ENCODE measurements around the gene ITGAL.

ITGAL gene

DNA sequence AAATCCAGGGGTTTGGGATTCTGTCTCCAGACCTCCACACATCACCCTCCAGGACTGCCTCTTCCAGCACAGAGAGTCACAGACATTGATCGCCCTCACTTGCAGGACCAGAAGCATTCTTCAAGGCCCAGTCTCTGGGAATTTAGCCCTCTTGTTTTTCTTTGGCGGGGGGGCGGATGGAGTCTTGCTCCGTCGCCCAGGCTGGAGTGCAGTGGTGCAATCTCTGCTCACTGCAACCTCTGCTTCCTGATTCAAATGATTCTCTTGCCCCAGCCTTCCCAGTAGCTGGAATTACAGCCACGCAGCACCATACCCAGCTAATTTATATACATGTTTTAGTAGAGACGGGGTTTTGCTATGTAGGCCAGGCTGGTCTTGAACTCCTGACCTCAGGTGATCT is 8.5 kb upstream of the ITGAL start:
- TF ChIP-seq, protein P1, sequence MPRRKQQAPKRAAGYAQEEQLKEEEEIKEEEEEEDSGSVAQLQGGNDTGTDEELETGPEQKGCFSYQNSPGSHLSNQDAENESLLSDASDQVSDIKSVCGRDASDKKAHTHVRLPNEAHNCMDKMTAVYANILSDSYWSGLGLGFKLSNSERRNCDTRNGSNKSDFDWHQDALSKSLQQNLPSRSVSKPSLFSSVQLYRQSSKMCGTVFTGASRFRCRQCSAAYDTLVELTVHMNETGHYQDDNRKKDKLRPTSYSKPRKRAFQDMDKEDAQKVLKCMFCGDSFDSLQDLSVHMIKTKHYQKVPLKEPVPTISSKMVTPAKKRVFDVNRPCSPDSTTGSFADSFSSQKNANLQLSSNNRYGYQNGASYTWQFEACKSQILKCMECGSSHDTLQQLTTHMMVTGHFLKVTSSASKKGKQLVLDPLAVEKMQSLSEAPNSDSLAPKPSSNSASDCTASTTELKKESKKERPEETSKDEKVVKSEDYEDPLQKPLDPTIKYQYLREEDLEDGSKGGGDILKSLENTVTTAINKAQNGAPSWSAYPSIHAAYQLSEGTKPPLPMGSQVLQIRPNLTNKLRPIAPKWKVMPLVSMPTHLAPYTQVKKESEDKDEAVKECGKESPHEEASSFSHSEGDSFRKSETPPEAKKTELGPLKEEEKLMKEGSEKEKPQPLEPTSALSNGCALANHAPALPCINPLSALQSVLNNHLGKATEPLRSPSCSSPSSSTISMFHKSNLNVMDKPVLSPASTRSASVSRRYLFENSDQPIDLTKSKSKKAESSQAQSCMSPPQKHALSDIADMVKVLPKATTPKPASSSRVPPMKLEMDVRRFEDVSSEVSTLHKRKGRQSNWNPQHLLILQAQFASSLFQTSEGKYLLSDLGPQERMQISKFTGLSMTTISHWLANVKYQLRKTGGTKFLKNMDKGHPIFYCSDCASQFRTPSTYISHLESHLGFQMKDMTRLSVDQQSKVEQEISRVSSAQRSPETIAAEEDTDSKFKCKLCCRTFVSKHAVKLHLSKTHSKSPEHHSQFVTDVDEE (CRISPR knock-in tag; IDR thresholded peaks at IDR 0.05) = no peak
- no peak for TF ChIP-seq ZFP3 (CRISPR knock-in tag; IDR thresholded peaks at IDR 0.05)
- TF ChIP-seq ESRRG (CRISPR knock-in tag; IDR thresholded peaks at IDR 0.05) = no peak
- no peak for TF ChIP-seq SNAI2 (CRISPR knock-in tag; IDR thresholded peaks at IDR 0.05)
- TF ChIP-seq ARNTL (CRISPR knock-in tag; IDR thresholded peaks at IDR 0.05; ENCODE audit: borderline replicate concordance, low read depth) = no peak
- no peak for TF ChIP-seq GLIS3 (CRISPR knock-in tag; IDR thresholded peaks at IDR 0.05)
- TF ChIP-seq TOX (CRISPR knock-in tag; IDR thresholded peaks at IDR 0.05; ENCODE audit: borderline replicate concordance) = no peak
- no peak for ATAC-seq

DNA sequence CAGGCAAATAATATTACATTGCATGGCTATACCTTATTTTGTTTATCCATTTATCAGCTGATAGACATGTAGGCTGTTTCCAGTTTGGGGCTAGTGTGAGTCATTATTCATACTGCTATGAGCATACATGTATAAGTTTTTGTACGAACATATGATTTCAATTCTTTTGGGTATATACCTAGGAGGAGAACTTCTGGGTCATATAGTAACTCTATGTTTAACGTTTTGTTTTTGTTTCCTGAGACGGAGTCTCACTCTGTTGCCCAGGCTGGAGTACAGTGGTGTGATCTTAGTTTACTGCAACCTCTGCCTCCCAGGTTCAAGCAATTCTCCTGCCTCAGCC is 2.4 kb upstream of the ITGAL start:
- ATAC-seq = no peak
- TF ChIP-seq ZNF8 (CRISPR knock-in tag; IDR thresholded peaks at IDR 0.05) (no peak), ZFP30 (CRISPR knock-in tag; IDR thresholded peaks at IDR 0.05) (no peak), SNAI2 (CRISPR knock-in tag; IDR thresholded peaks at IDR 0.05) (no peak), ARNTL (CRISPR knock-in tag; IDR thresholded peaks at IDR 0.05; ENCODE audit: borderline replicate concordance, low read depth) (no peak)
- TF ChIP-seq, protein P2, sequence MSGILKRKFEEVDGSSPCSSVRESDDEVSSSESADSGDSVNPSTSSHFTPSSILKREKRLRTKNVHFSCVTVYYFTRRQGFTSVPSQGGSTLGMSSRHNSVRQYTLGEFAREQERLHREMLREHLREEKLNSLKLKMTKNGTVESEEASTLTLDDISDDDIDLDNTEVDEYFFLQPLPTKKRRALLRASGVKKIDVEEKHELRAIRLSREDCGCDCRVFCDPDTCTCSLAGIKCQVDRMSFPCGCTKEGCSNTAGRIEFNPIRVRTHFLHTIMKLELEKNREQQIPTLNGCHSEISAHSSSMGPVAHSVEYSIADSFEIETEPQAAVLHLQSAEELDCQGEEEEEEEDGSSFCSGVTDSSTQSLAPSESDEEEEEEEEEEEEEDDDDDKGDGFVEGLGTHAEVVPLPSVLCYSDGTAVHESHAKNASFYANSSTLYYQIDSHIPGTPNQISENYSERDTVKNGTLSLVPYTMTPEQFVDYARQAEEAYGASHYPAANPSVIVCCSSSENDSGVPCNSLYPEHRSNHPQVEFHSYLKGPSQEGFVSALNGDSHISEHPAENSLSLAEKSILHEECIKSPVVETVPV (CRISPR knock-in tag; IDR thresholded peaks at IDR 0.05) = no peak

DNA sequence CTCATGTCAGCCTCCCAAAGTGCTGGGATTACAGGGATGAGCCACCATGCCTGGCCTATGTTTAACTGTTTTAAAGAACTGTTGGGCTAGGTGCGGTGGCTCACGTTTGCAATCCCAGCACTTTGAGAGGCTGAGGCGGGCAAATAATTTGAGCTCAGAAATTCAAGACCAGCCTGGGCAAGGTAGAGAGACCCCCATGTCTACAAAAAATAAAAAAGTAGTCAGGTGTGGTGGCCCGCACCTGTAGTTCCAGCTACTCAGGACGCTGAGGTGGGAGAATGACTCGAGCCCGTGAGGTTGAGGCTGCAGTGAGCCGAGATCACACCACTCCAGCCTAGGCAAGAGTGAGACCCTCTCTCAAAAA is 1.9 kb upstream of the ITGAL start:
- no peak for ATAC-seq
- TF ChIP-seq, protein P1 (CRISPR knock-in tag; IDR thresholded peaks at IDR 0.05) = no peak
- TF ChIP-seq SNAI2 (CRISPR knock-in tag; IDR thresholded peaks at IDR 0.05) = no peak
- no peak for TF ChIP-seq ISL1 (CRISPR knock-in tag; IDR thresholded peaks at IDR 0.05)
- TF ChIP-seq CSDC2 (CRISPR knock-in tag; IDR thresholded peaks at IDR 0.05) = no peak
- TF ChIP-seq ZFP30 (CRISPR knock-in tag; IDR thresholded peaks at IDR 0.05) = no peak
- TF ChIP-seq ZFP3 (CRISPR knock-in tag; IDR thresholded peaks at IDR 0.05) = no peak
- no peak for TF ChIP-seq PPARA (CRISPR knock-in tag; IDR thresholded peaks at IDR 0.05; ENCODE audit: borderline replicate concordance)
- TF ChIP-seq GLIS3 (CRISPR knock-in tag; IDR thresholded peaks at IDR 0.05) = no peak
- TF ChIP-seq, protein P3, sequence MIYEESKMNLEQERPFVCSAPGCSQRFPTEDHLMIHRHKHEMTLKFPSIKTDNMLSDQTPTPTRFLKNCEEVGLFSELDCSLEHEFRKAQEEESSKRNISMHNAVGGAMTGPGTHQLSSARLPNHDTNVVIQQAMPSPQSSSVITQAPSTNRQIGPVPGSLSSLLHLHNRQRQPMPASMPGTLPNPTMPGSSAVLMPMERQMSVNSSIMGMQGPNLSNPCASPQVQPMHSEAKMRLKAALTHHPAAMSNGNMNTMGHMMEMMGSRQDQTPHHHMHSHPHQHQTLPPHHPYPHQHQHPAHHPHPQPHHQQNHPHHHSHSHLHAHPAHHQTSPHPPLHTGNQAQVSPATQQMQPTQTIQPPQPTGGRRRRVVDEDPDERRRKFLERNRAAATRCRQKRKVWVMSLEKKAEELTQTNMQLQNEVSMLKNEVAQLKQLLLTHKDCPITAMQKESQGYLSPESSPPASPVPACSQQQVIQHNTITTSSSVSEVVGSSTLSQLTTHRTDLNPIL (CRISPR knock-in tag; IDR thresholded peaks at IDR 0.05; ENCODE audit: low read depth) = no peak
- TF ChIP-seq, protein P2 (CRISPR knock-in tag; IDR thresholded peaks at IDR 0.05) = no peak
- TF ChIP-seq TOX (CRISPR knock-in tag; IDR thresholded peaks at IDR 0.05; ENCODE audit: borderline replicate concordance) = no peak
- TF ChIP-seq OSR1 (CRISPR knock-in tag; IDR thresholded peaks at IDR 0.05) = no peak
- TF ChIP-seq RARB (CRISPR knock-in tag; IDR thresholded peaks at IDR 0.05) = no peak
- TF ChIP-seq ZNF8 (CRISPR knock-in tag; IDR thresholded peaks at IDR 0.05) = no peak

DNA sequence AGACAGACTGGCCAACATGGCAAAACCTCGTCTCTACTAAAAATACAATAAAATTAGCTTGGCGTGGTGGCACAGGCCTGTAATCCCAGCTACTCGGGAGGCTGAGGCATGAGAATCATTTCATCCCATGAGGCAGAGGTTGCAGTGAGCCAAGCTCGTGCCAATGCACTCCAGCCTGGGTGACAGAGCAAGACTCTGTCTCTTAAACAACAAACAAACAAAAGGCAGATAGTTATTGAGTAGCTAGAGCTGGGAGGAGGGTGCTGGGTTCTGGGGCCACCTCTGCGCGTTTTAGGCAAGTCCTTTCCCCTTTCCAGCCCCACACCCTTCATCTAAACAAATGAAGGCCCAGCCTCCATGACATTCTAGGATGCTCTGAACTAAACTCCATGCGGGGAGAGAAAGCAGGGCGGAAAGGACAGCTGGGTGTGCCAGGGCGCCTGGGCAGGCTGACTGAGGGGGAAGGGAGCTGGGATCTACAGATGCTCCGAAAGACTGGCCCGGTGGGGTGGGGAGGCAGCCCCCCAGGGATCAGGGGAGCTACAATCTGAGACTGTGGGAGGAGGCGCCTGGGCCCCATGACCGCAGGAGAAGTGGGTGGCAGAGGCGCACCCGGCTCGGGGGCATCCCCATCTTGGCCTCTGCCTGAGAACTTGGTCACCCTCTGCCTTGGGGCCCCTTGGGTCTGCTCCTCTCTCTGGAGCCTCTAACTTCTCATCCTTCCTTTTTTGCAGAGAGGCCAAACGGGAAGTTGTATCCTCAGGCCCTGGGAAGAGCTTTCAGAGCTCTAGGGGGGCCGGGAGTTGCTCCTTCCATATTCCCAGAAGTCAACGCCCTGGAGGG is 910 bp downstream of the ITGAL start:
- TF ChIP-seq ARNTL (CRISPR knock-in tag; IDR thresholded peaks at IDR 0.05; ENCODE audit: borderline replicate concordance, low read depth) = no peak
- TF ChIP-seq TOX (CRISPR knock-in tag; IDR thresholded peaks at IDR 0.05; ENCODE audit: borderline replicate concordance) = no peak
- TF ChIP-seq ZC3H10 (CRISPR knock-in tag; IDR thresholded peaks at IDR 0.05) = no peak
- no peak for TF ChIP-seq ZFP3 (CRISPR knock-in tag; IDR thresholded peaks at IDR 0.05)
- TF ChIP-seq TCF4 (CRISPR knock-in tag; IDR thresholded peaks at IDR 0.05; ENCODE audit: borderline replicate concordance) = no peak
- TF ChIP-seq BACH2 (CRISPR knock-in tag; IDR thresholded peaks at IDR 0.05; ENCODE audit: borderline replicate concordance) = no peak
- TF ChIP-seq, protein P3 (CRISPR knock-in tag; IDR thresholded peaks at IDR 0.05; ENCODE audit: low read depth) = no peak
- no peak for TF ChIP-seq RARB (CRISPR knock-in tag; IDR thresholded peaks at IDR 0.05)
- no peak for TF ChIP-seq ZFP30 (CRISPR knock-in tag; IDR thresholded peaks at IDR 0.05)
- TF ChIP-seq ZNF565 (CRISPR knock-in tag; conservative IDR thresholded peaks at IDR 0.05; ENCODE audit: low read depth) = no peak
- no peak for TF ChIP-seq ESRRG (CRISPR knock-in tag; IDR thresholded peaks at IDR 0.05)
- no peak for TF ChIP-seq GLIS3 (CRISPR knock-in tag; IDR thresholded peaks at IDR 0.05)
- no peak for TF ChIP-seq PPARA (CRISPR knock-in tag; IDR thresholded peaks at IDR 0.05; ENCODE audit: borderline replicate concordance)
- TF ChIP-seq ZNF8 (CRISPR knock-in tag; IDR thresholded peaks at IDR 0.05) = no peak
- no peak for TF ChIP-seq CSDC2 (CRISPR knock-in tag; IDR thresholded peaks at IDR 0.05)

More for the DNA sequence above, 910 bp downstream of the ITGAL start:
- ATAC-seq = no peak

Measured in SK-N-SH treated with all-trans-retinoic acid at 6 μM for 48 hours (cell line).